GM04503 (cell line): Measurements from ENCODE around the gene PLCG2.
"Not testable (repeated sequence)": the region's sequence is repeated elsewhere in the genome, so short reads cannot be mapped to it uniquely, and the experiment has no call there.

Experiments
- DNase-seq: peaks from one replicate; pipeline ENCODE4 v3.0.0-alpha.2; 2012; ENCODE audit warnings: low read depth

Gene PLCG2

GRCh38 chr16:81754858-81755257 lies 24.2 kb upstream of the PLCG2 start:
- DNase-seq, result no peak

DNA sequence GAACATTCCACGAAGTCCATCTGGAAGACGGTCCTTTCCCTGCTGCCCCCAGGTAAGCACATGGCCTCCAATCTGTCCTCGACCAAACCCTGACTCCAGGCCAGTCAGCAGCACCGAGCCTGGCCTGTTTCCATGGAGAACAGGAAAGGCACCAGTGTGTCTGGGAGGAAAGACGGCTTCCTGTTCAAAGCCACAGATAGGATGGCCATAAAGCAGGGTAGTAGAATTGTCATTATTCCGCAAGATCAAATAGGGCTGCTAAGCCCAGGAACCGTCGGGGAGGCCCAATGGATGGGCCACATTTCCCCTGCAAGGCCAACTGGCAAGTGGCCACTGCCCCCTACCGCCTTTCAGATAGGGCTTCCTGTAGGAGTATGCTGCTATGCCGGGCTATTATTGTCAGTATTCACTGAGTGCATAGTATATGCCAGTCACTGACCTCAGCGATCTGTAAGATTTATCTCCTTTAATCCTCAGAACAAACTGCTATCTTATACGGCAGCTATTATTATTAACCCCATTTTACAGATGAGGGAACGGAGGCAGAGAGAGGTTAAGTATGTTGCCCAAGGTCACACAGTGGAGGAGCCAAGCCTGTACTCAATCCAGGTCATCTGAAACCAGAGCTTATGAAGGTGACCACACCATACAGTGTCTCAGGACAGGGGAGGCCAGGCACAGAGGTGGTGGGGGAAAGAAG lies 23.0 kb upstream of the PLCG2 start:
- DNase-seq, result no peak

GRCh38 chr16:81756615-81757356 lies 22.3 kb upstream of the PLCG2 start:
- DNase-seq, result no peak

- no peak for DNase-seq
Observed at GRCh38 chr16:81758376-81758775, 20.7 kb upstream of the PLCG2 start.

- not testable (repeated sequence) for DNase-seq
Observed at GRCh38 chr16:81762322-81762721, 16.8 kb upstream of the PLCG2 start.

DNA sequence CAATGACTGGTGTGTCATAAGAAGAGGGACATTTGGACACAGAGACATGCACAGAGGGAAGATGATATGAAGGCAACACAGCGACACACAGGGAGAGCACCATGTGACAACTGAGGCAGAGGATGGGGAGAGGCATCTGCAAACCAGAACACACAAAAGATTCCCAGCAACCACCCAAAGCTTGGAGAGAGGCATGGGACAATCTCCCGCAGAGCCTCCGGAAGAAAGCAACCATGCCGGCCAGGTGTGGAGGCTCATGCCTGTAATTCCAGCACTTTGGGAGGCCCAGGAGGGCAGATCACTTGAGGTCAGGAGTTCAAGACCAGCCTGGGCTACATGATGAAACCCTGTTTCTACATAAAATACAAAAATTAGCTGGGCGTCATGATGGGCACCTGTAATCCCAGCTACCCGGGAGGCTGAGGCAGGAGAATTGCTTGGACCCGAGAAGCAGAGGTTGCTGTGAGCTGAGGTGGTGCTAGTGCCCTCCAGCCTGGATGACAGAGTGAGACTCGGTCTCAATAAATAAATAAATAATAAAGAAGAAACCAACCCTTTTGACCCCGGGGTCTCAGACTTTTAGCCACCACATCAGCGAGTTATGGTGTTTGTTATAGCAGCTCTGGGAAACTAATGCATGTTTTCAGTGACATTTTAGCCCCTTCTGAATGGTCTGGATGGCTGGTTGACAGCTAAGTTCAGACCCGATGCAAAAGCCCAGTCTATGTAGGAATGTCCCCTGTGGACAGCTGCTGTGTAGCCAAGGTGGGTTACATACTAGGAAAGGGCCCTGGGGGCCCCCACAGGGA lies 13.8 kb upstream of the PLCG2 start:
- DNase-seq, result no peak

- DNase-seq, result no peak
Observed at GRCh38 chr16:81765969-81766368, 13.1 kb upstream of the PLCG2 start.

DNA sequence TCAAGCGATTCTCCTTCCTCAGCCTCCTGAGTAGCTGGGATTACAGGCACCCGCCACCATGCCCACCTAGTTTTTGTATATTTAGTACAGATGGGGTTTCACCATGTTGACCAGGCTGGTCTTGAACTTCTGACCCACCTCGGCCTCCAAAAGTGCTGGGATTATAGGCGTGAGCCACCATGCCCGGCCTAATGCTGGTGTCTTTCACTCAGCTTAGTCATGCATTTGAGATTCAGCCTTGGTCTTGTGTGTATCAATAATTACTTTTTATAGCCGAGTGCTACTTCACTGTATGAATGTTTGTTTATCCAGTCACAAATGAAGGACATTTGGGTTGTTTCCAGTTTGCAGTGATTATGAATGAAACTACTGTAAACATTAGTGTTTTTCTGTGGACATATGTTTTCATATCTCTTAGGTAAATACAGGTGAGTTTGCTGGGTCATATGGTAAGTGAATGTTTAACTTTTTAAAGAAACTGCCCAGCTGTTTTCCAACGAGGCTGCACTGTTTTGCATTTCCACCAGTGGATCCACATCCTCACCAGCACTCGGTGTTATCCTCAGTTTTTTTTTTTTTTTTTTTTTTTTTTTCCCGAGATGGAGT lies 11.0 kb upstream of the PLCG2 start:
- DNase-seq, result no peak

DNA sequence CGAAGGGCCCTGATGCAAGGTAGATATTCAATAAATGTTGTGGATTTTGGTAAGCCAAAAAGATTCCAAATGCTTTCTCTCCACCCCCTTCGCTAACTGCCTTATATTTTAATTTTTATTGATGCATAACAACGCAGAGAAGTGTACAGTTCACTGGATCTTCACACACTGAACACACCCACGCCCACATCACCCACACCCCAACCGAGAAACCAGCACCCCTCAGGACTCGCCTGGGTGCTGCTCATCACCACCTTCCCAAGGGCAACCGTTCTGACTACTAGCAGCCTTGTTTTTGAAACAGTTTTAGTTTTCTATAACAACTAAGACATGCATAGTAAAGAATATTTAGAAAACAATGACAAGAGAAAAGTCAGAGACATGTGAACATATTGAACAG lies 9.1 kb upstream of the PLCG2 start:
- no peak for DNase-seq

DNA sequence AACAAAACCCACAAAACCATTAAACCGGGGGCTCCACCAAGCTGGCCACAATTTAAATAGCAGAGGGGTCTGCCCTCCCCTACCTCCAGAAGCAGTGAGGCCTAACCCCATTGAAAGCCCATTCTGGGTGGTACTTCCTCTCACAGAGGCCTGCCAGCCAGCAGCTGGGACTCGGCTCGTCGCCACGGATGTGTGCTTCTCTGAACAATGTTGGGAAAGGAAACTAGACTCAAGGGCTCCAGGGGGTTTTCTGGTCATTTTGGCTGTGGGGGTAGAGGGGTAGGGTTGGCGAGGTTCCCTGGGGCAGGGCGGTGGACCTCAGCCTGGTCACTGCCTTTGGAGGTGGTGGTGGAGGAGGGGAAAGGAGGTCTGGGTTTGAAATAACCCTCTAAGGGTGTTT lies 4.7 kb upstream of the PLCG2 start:
- no peak for DNase-seq

DNA sequence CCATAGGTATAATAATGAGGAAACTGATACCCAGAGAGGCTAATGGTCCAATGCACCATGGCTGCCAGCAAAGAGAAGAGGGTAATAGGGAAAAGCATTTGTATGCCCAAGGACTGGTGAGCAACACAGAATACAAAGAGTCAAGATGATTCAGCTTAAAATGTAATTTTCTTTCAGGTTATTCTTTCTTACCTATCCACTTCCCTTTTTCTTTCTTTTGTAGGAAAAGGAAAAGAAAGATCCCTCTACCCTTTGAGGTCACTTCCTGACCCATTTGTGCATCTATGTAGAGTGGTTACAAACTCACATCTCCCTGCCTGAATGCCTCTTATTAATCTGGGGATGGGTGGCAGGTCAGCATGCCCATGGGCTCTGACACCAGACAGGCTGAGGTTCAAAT lies 3.5 kb upstream of the PLCG2 start:
- DNase-seq, result no peak

DNA sequence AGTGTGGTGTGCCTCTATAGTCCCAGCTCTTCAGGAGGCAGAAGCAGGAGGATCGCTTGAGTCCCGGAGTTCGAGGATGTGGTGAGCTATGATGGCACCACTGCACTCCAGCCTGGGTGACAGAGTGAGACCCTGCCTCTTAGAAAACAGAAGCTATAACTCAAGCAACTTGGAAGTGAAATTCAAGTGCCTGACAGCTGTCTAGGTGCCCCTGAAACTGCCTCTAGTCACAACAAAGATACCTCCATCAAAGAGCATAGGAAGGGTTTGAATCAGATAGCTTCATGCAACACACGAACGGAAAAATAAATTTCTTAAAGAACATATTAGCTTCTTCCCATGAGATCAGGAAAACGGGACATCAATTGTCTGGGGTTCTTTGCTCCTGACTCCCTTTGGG lies 860 bp upstream of the PLCG2 start:
- DNase-seq, result no peak

GRCh38 chr16:81779536-81780320 lies 637 bp downstream of the PLCG2 start:
- DNase-seq, result no peak

DNA sequence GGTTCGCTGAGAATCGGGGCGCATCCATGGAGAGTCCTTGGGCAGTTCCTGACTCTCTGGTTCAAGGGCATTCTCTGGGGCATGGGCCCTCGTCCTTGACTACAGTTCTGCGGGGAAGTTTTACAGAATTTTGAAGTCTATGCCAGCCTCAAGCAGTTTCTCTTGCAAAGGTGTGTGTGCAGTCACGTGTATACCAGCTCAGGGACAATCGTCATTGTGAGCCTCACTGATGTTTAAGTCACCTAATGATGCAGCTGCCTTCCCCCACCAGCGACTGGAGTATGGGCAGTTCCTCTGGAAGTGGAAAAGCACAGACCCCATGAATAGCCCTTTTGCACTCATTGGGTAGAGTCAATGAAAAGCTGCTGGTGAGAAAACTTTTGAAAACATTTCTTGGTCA lies 1.3 kb downstream of the PLCG2 start:
- no peak for DNase-seq

DNA sequence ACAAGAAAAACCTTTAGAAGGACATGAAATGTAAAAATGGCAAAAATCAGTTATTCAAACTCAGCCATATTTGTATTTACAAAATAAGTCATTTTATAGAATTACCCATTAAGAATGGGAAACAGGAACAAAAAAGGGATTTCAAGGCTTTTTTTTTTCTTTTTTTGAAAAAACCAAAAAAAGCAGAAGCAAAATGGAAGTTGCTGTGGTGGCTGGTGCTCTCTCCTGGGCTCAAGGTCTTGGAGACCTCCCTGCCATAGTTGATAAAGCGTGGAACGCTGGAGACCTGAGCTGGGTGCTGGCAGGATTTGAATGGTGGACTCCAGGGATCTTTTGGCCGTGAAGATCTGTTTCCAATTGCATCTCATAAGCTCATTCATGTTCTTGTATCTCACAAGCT lies 3.1 kb downstream of the PLCG2 start:
- DNase-seq, result no peak

- no peak for DNase-seq
Observed at GRCh38 chr16:81784072-81784795, 5.1 kb downstream of the PLCG2 start.

- DNase-seq, result no peak
Observed at GRCh38 chr16:81785138-81785924, 6.2 kb downstream of the PLCG2 start.

DNA sequence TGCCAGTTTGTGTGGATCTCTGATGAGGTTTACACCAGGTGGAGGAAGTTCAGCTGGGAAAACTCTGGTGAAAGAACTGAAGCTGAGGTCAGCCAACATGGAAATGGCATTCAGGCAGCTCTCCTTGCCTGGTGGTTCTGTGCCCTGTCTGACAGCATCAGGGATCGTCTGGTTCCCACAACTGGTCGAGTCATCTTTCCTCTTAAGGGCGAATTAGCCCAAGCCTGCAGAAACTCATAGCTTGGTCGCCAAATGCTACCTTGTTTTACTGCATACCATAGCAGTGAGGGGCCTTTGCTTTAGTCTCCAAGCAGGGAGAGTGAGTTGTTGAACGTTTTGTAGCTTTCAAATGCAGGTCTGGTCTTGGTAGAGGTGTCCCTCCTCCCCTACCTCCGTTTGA lies 7.2 kb downstream of the PLCG2 start:
- DNase-seq, result no peak

- no peak for DNase-seq
Observed at GRCh38 chr16:81786868-81787267, 7.8 kb downstream of the PLCG2 start.

GRCh38 chr16:81787659-81788058 lies 8.6 kb downstream of the PLCG2 start:
- no peak for DNase-seq
